Vagina (tissue), 2 donors: Measurements from ENCODE around the gene ADGRA1. TPM values are rescaled to one million over a fixed set of nuclear protein-coding genes. Genes with fewer than 3 reads are reported as not detected.

Source experiments
- DNase-seq, 2 donors: peaks; one replicate each; pipeline ENCODE4 v3.0.0-alpha.2; 2017; ENCODE audit errors: extremely low spot score in 2 of 2
- H3K27ac ChIP-seq: fragments of 200-600 bp; sonication (generic); one replicate; pipeline ENCODE4 v1.5.1; 2019
- H3K27me3 ChIP-seq: fragments of 200-600 bp; sonication (generic); one replicate; pipeline ENCODE4 v1.5.1; 2019
- H3K36me3 ChIP-seq, 2 donors: fragments of 200-600 bp; sonication (generic); one replicate each; pipeline ENCODE4 v1.5.1; 2017 to 2019
- H3K4me1 ChIP-seq: fragments of 200-600 bp; sonication (generic); one replicate; pipeline ENCODE4 v1.5.1; 2019
- H3K4me3 ChIP-seq, 2 donors: fragments of 200-600 bp; sonication (generic); 1 replicate in 1 of 2; 2 replicates in 1 of 2; pipeline ENCODE4 v1.5.1; 2016 to 2019
- H3K9me3 ChIP-seq: fragments of 200-600 bp; sonication (generic); one replicate; pipeline ENCODE4 v1.5.1; 2019
- CTCF ChIP-seq, 3 experiments: fragments of 450-650 bp in 2 of 3; fragments of 200-600 bp in 1 of 3; sonication (generic) in 1 of 3; IDR thresholded peaks; one replicate each; pipeline ENCODE4 v1.5.1; 2017 to 2019; ENCODE audit warnings: antibody characterized with exemption in 3 of 3, mild to moderate bottlenecking in 2 of 3, moderate library complexity in 2 of 3
- POLR2A ChIP-seq, 2 donors: fragments of 450-650 bp; IDR thresholded peaks; one replicate each; pipeline ENCODE4 v1.6.1; 2017; ENCODE audit warnings: antibody characterized with exemption in 2 of 2, mild to moderate bottlenecking in 2 of 2, moderate library complexity in 2 of 2
- POLR2AphosphoS5 ChIP-seq, 2 donors: sonication (generic); formaldehyde crosslinking; IDR thresholded peaks; one replicate each; pipeline ENCODE4 v1.9.0; 2017; ENCODE audit warnings: antibody characterized with exemption in 2 of 2, mild to moderate bottlenecking in 2 of 2, low read depth in 1 of 2; ENCODE audit not compliant: insufficient read depth in 1 of 2
- intact Hi-C: fragments of 100-400 bp; cut with DNase I; formaldehyde crosslinking; loops from one replicate; pipeline ENCODE4 v1.15.1; 2023
- total RNA-seq: library from RNA; depleted of rRNA; stranded (reverse); fragments of >200 nt; gene quantifications from one replicate; pipeline ENCODE4 v1.2.3, GENCODE V29; 2016

ADGRA1 gene
- total RNA-seq, 1 donor from 2014 or later = 0.49 TPM

DNA sequence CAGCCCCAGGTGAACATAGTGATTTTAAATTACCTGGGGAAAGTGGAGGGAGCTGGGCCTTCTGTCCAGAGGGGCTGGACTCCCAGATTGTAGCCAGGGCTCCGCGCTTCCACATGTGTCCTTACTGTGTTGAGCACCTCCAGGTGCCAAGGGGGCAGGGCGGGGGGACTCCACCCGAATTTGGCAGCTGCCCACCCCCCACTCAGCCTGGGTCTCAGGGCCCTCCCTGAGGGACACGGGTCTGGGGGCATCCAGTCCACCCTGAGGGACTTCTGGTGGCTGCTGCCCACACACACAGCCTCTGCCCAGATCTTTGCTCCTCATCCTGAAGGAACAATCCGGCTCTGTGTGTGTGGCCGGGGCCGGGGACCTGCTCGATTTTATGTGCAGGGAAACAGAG, 28.2 kb upstream of the ADGRA1 start:
- Histone ChIP-seq H3K27me3 (no peaks in the 10 kb centered on the region), H3K36me3 (no peaks in the 10 kb centered on the region), H3K27ac (no peak overlapping the region), H3K9me3 (no peaks in the 10 kb centered on the region), H3K4me1 (no peaks in the 10 kb centered on the region), H3K4me3 (no peak overlapping the region)
- intact Hi-C loops = no loop called here
- TF ChIP-seq POLR2AphosphoS5 (IDR thresholded peaks at IDR 0.05; ENCODE audit: insufficient read depth in 1 of 2, low read depth in 1 of 2) = no peak
- no peak for TF ChIP-seq POLR2A (IDR thresholded peaks at IDR 0.05)
- no peak for TF ChIP-seq CTCF (IDR thresholded peaks at IDR 0.05)
- DNase-seq = no peak

- H3K36me3 ChIP-seq = no peaks in the 10 kb centered on the region
- no peak overlapping the region for H3K27ac ChIP-seq
- H3K4me3 ChIP-seq = no peak overlapping the region
- TF ChIP-seq CTCF (IDR thresholded peaks at IDR 0.05) = no peak
- no peak for TF ChIP-seq POLR2AphosphoS5 (IDR thresholded peaks at IDR 0.05; ENCODE audit: insufficient read depth in 1 of 2, low read depth in 1 of 2)
- no peak for TF ChIP-seq POLR2A (IDR thresholded peaks at IDR 0.05)
- intact Hi-C loops = no loop called here
- no peaks in the 10 kb centered on the region for H3K9me3 ChIP-seq
- DNase-seq = no peak
- H3K27me3 ChIP-seq = no peaks in the 10 kb centered on the region
- H3K4me1 ChIP-seq = no peaks in the 10 kb centered on the region
Observed at GRCh38 chr10:133060022-133060421, 27.7 kb upstream of the ADGRA1 start.

GRCh38 chr10:133060466-133060865, 27.3 kb upstream of the ADGRA1 start:
- H3K36me3 ChIP-seq = no peaks in the 10 kb centered on the region
- TF ChIP-seq CTCF (IDR thresholded peaks at IDR 0.05) = no peak
- TF ChIP-seq POLR2A (IDR thresholded peaks at IDR 0.05) = no peak
- TF ChIP-seq POLR2AphosphoS5 (IDR thresholded peaks at IDR 0.05; ENCODE audit: insufficient read depth in 1 of 2, low read depth in 1 of 2) = no peak
- no peaks in the 10 kb centered on the region for H3K9me3 ChIP-seq
- H3K4me1 ChIP-seq = no peaks in the 10 kb centered on the region
- intact Hi-C loops = no loop called here
- no peaks in the 10 kb centered on the region for H3K27me3 ChIP-seq
- no peak overlapping the region for H3K4me3 ChIP-seq
- H3K27ac ChIP-seq = no peak overlapping the region
- DNase-seq = no peak

DNA sequence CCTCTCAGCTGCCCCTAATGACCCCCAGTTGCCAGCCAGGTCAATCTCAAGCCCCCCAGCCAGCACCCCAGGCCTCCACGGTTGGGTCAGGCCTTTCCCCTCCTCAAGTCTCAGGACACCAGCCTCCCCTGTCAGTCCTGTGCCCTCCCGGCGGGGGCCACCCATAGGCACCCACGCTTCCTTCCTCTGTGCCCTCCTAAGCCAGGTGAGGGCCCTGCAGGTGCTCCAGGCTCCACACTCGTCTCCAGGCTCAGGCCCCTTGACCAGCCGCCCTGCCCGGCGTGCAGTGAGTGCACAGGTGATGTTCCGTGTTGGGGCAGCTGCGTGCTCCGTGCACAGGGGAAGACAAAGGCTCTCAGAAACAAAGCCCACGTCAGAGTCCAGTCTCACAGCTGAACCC, 26.8 kb upstream of the ADGRA1 start:
- H3K27ac ChIP-seq = no peak overlapping the region
- no peak for DNase-seq
- no peaks in the 10 kb centered on the region for H3K27me3 ChIP-seq
- H3K36me3 ChIP-seq = no peaks in the 10 kb centered on the region
- no peaks in the 10 kb centered on the region for H3K9me3 ChIP-seq
- H3K4me3 ChIP-seq = no peak overlapping the region
- H3K4me1 ChIP-seq = no peaks in the 10 kb centered on the region
- intact Hi-C loops = no loop called here
- TF ChIP-seq CTCF (IDR thresholded peaks at IDR 0.05) (no peak), POLR2AphosphoS5 (IDR thresholded peaks at IDR 0.05; ENCODE audit: insufficient read depth in 1 of 2, low read depth in 1 of 2) (no peak), POLR2A (IDR thresholded peaks at IDR 0.05) (no peak)

DNA sequence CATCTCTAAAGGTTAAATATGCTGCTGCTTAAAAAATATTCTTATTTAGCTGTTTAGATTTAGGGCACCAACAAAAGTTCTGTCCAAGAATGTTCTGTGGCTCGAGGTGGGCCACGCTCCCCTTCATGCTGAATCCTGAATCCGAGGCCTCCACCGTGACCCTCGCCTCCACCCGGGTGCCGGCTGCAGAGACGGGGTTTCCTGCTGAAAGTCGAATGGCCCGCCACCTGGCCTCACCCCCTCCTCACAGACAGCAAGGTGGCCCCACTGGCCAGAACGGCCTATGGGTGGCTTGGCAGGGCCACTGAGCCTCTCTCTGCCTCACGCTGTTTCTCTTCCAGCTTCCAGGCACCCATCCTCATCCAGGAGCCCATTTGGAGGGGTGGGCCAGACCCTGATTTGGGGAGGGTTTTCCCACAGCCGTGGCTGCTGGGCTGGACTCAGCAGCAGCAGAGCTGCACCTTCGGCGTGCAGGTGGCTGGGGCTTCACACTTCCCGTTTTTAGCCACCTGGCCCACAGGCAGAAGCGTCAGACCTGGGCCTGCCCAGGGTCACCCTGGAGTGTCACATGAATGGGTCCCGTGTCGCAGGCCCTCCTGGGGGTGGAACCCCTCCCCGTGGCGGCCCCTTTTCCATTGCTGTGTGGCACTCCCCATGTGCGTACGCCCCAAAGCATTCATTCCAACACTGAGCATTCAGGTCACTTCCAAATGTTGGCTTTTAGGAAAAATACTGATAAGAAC, 26.3 kb upstream of the ADGRA1 start:
- H3K27ac ChIP-seq = no peak overlapping the region
- H3K4me3 ChIP-seq = no peak overlapping the region
- H3K4me1 ChIP-seq = no peaks in the 10 kb centered on the region
- DNase-seq = no peak
- H3K27me3 ChIP-seq = no peaks in the 10 kb centered on the region
- no peak for TF ChIP-seq POLR2AphosphoS5 (IDR thresholded peaks at IDR 0.05; ENCODE audit: insufficient read depth in 1 of 2, low read depth in 1 of 2)
- no peak for TF ChIP-seq CTCF (IDR thresholded peaks at IDR 0.05)
- H3K9me3 ChIP-seq = no peaks in the 10 kb centered on the region
- no peaks in the 10 kb centered on the region for H3K36me3 ChIP-seq
- intact Hi-C loops = no loop called here
